Effector memory CD8-positive, alpha-beta T cell (primary cell): ENCODE data around the gene FAM120A.
A peak's percentile ranks its signal among the peaks of the same experiment; 100 is the strongest.

Experiments
- ATAC-seq: fragments of 150-1000 bp; cut with Tn5 transposase; replicated peaks from 2 replicates; pipeline ENCODE4 v1.10.0; 2021; ENCODE audit warnings: mild to moderate bottlenecking, moderate library complexity
- DNase-seq, 3 experiments: peaks; one replicate each; pipeline ENCODE4 v3.0.0; 2021
- H3K27ac Mint-ChIP-seq, 2 donors: one replicate each; pipeline ENCODE4 v1.8.0; 2022; ENCODE audit warnings: mild to moderate bottlenecking in 2 of 2, mixed read lengths in 2 of 2, moderate library complexity in 2 of 2
- H3K27me3 Mint-ChIP-seq, 2 donors: one replicate each; pipeline ENCODE4 v1.8.0; 2022; ENCODE audit warnings: mixed read lengths in 2 of 2
- H3K36me3 Mint-ChIP-seq: one replicate; pipeline ENCODE4 v1.8.0; 2022; ENCODE audit warnings: mild to moderate bottlenecking, moderate library complexity, mixed read lengths; ENCODE audit not compliant: insufficient read depth
- H3K4me1 Mint-ChIP-seq, 2 donors: one replicate each; pipeline ENCODE4 v1.8.0; 2022; ENCODE audit warnings: low read depth in 2 of 2, mixed read lengths in 2 of 2
- H3K4me3 Mint-ChIP-seq, 2 donors: one replicate each; pipeline ENCODE4 v1.8.0; 2022; ENCODE audit warnings: mild to moderate bottlenecking in 2 of 2, mixed read lengths in 2 of 2, moderate library complexity in 2 of 2
- H3K9me3 Mint-ChIP-seq, 2 donors: one replicate each; pipeline ENCODE4 v1.8.0; 2022; ENCODE audit warnings: mixed read lengths in 2 of 2

Gene FAM120A

GRCh38 chr9:93597871-93598646, 146.6 kb downstream of the FAM120A start:
- H3K36me3 Mint-ChIP-seq = peaks cover 7% of the 10 kb centered on the region
- peaks cover 57% of the 10 kb centered on the region in 2 donors for H3K4me1 Mint-ChIP-seq
- peak overlapping the region; percentile 75 to 88 for H3K27ac Mint-ChIP-seq
- ATAC-seq (no peak), DNase-seq (no peak)
- no peaks in the 10 kb centered on the region for H3K27me3 Mint-ChIP-seq
- peak overlapping the region; percentile 36 to 59 for H3K4me3 Mint-ChIP-seq
- H3K9me3 Mint-ChIP-seq = no peaks in the 10 kb centered on the region

DNA sequence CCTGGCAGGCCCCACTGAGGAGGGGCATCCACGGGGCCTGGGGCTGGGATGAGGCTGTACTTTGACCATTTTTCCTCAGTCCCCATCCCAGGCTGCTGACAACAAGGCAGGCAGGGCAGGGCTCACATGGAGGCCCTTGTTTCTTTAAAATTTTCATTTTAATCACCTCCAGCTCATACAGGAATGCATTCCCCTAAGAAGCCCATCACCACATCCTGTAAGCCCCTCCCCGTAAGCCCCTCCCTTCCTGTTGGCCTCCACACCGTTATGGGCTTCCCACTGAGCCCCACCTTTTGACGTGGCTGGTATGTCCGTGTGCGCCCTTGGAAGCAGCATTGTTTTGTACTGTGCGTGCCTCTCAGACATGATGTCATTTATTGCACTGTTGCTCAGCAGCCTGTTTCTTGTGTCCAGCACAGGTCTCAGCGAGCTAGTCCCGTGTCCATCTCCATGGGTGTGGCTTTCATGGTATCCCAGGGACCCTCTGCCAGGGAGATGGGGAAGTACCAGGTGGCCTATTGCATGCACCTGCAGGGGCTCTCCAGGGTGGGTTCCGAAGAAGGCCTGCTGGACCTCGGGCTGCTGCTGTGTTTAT, 147.3 kb downstream of the FAM120A start:
- Mint-ChIP-seq H3K4me3 (peak overlapping the region; percentile 36 to 59), H3K9me3 (no peaks in the 10 kb centered on the region), H3K4me1 (peaks cover 54 to 56% of the 10 kb centered on the region in 2 donors), H3K27me3 (no peaks in the 10 kb centered on the region), H3K27ac (peak overlapping the region; percentile 75 to 88), H3K36me3 (peaks cover 7% of the 10 kb centered on the region)
- peak; percentile 31 for ATAC-seq
- DNase-seq = no peak

GRCh38 chr9:93599571-93600403, 148.3 kb downstream of the FAM120A start:
- no peaks in the 10 kb centered on the region for H3K9me3 Mint-ChIP-seq
- H3K4me1 Mint-ChIP-seq = peaks cover 56 to 57% of the 10 kb centered on the region in 2 donors
- ATAC-seq = peak; percentile 35
- H3K27me3 Mint-ChIP-seq = no peaks in the 10 kb centered on the region
- peak overlapping the region; percentile 75 to 88 for H3K27ac Mint-ChIP-seq
- H3K4me3 Mint-ChIP-seq = peak overlapping the region; percentile 36 to 59
- H3K36me3 Mint-ChIP-seq = peaks cover 7% of the 10 kb centered on the region
- DNase-seq = no peak

- H3K4me1 Mint-ChIP-seq = peaks cover 56 to 59% of the 10 kb centered on the region in 2 donors
- peaks cover 7% of the 10 kb centered on the region for H3K36me3 Mint-ChIP-seq
- DNase-seq = no peak
- no peaks in the 10 kb centered on the region for H3K27me3 Mint-ChIP-seq
- no peaks in the 10 kb centered on the region for H3K9me3 Mint-ChIP-seq
- H3K4me3 Mint-ChIP-seq = peak overlapping the region in 1 of 2 donors; percentile 36
- H3K27ac Mint-ChIP-seq = peak overlapping the region; percentile 29 to 88
- ATAC-seq = peak; percentile 37
Observed at GRCh38 chr9:93600504-93600903, 149.0 kb downstream of the FAM120A start.

- peak overlapping the region in 1 of 2 donors; percentile 30 for H3K4me3 Mint-ChIP-seq
Observed at GRCh38 chr9:93601063-93601462, 149.6 kb downstream of the FAM120A start.

DNA sequence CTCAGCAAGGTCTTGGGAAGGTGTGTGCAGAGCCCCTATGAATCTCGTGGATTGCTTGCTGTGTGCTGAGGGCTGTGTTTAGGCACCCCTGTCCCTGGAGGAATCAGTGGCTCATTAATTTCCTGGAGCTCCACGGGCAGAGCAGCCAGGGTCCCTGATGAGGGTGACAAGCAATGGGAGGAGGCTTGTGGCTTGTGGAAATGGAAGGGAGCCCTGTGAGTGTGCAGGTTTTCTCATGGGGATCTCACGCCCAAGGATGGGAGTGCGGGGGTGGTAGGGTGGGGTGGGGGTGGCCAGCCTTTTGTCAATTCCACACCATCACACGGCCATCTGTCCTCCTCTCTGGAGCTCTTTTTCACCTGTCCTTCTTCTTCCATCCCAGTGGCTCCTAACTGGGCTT, 150.2 kb downstream of the FAM120A start:
- DNase-seq (no peak), ATAC-seq (no peak)
- no peak overlapping the region for H3K4me3 Mint-ChIP-seq
- peak overlapping the region in 1 of 2 donors; percentile 29 for H3K27ac Mint-ChIP-seq
- peaks cover 53 to 56% of the 10 kb centered on the region in 2 donors for H3K4me1 Mint-ChIP-seq
- no peaks in the 10 kb centered on the region for H3K9me3 Mint-ChIP-seq
- peaks cover 9% of the 10 kb centered on the region for H3K36me3 Mint-ChIP-seq
- no peaks in the 10 kb centered on the region for H3K27me3 Mint-ChIP-seq

More at GRCh38 chr9:93601063-93601462, 149.6 kb downstream of the FAM120A start:
- ATAC-seq (no peak), DNase-seq (no peak)
- Mint-ChIP-seq H3K27me3 (no peaks in the 10 kb centered on the region), H3K27ac (peak overlapping the region; percentile 29 to 88), H3K4me1 (peaks cover 52 to 54% of the 10 kb centered on the region in 2 donors), H3K9me3 (no peaks in the 10 kb centered on the region), H3K36me3 (peaks cover 7% of the 10 kb centered on the region)

DNA sequence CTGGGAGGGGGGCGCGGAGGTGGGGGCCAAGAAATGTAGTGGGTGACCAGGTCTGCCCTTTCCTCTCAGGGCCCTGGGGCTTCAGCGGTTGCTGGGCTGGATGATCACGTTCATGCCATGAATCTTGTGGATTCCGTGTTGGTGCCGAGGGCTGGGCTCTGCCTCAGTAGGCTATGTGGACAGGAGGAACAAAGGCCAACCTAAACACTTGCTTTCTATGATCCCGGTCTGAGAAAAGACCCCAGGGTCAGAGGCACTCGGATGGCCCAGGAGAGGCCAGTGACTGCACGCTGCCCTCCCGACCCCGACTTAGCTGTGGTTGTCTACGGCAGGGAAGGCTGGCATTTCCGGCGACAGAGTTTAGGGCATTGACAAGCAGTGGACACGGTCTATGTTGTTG, 151.5 kb downstream of the FAM120A start:
- Mint-ChIP-seq H3K4me1 (peaks cover 43 to 53% of the 10 kb centered on the region in 2 donors), H3K9me3 (no peaks in the 10 kb centered on the region)

DNA sequence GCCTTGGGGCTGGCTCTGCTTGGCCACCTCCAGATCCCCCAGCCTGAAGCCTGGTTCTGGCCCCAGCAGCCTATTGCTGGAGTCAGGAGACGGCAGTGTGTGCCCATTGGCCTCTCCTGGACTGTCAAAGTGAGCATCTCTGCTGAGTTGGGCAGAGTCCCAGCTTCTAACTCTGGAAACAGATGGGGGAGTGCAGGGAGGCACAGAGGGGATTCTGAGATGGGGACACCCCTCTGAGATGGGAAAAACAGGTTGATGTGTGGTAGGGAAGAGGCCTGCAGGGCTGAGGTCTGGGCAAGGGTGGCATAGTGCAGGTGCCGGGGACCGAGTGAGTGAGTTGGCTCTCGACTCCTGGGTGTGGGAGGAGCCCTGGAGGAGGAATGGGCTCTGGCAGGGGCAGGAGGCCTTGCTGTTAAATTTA, 152.4 kb downstream of the FAM120A start:
- Mint-ChIP-seq H3K27me3 (no peaks in the 10 kb centered on the region), H3K4me1 (peaks cover 37 to 47% of the 10 kb centered on the region in 2 donors), H3K9me3 (no peaks in the 10 kb centered on the region), H3K4me3 (no peak overlapping the region), H3K27ac (peak overlapping the region in 1 of 2 donors; percentile 55), H3K36me3 (peaks cover 5% of the 10 kb centered on the region)
- DNase-seq (no peak), ATAC-seq (no peak)

More for the DNA sequence above, 151.5 kb downstream of the FAM120A start:
- Mint-ChIP-seq H3K27ac (peak overlapping the region in 1 of 2 donors; percentile 29), H3K27me3 (no peaks in the 10 kb centered on the region), H3K4me3 (no peak overlapping the region), H3K36me3 (peaks cover 7% of the 10 kb centered on the region)
- no peak for DNase-seq
- no peak for ATAC-seq

DNA sequence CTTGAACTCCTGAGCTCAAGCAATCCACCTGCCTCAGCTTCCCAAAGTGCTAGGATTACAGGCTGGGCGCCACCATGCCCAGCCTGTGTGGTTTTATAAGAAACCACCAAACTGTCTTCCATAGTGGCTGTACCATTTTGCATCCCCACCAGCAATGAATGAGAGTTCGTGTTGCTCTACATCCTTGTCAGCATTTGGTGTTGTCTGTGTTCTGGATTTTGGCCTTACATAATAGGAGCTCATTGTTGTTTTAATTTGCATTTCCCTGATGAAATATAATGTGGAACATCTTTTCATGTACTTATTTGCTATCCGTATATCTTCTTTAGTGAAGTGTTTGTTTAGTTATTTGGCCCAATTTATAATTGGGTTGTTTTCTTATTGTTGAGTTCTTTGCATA, 154.7 kb downstream of the FAM120A start:
- no peaks in the 10 kb centered on the region for H3K27me3 Mint-ChIP-seq
- ATAC-seq (no peak), DNase-seq (no peak)
- H3K9me3 Mint-ChIP-seq = peaks cover 7 to 10% of the 10 kb centered on the region in 2 donors
- H3K36me3 Mint-ChIP-seq = peaks cover 5% of the 10 kb centered on the region
- no peak overlapping the region for H3K27ac Mint-ChIP-seq
- H3K4me3 Mint-ChIP-seq = no peak overlapping the region
- H3K4me1 Mint-ChIP-seq = peaks cover 17 to 28% of the 10 kb centered on the region in 2 donors

DNA sequence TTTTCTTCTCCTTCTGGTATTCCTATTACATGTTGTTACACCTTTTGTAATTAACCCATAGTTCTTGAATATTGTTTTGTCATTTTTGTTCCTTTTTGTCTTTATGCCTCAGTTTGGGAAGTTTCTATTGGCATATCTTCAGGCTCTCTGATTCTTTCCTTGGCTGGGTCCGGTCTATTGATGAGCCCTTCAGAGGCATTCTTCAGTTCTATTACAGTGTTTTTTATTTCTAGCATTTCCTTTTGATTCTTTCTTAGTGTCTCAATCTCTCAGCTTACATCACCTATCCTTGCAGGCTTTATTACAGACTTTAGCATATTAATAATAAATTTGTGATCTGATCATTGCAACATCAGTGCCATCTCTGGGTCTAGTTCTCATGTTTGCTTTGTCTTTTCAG, 158.7 kb downstream of the FAM120A start:
- Mint-ChIP-seq H3K27ac (no peak overlapping the region), H3K4me1 (peaks cover 15 to 34% of the 10 kb centered on the region in 2 donors), H3K36me3 (peaks cover 2% of the 10 kb centered on the region), H3K9me3 (peaks cover 7 to 10% of the 10 kb centered on the region in 2 donors), H3K27me3 (no peaks in the 10 kb centered on the region), H3K4me3 (no peak overlapping the region)
- no peak for ATAC-seq
- no peak for DNase-seq

- no peak overlapping the region for H3K4me3 Mint-ChIP-seq
- H3K4me1 Mint-ChIP-seq = peaks cover 11 to 23% of the 10 kb centered on the region in 2 donors
- H3K27me3 Mint-ChIP-seq = no peaks in the 10 kb centered on the region
- DNase-seq (no peak), ATAC-seq (no peak)
- no peaks in the 10 kb centered on the region for H3K36me3 Mint-ChIP-seq
- peaks cover 7 to 10% of the 10 kb centered on the region in 2 donors for H3K9me3 Mint-ChIP-seq
- H3K27ac Mint-ChIP-seq = peak overlapping the region in 1 of 2 donors; percentile 39
Observed at GRCh38 chr9:93612052-93612795, 160.7 kb downstream of the FAM120A start.

GRCh38 chr9:93612796-93613154, 161.3 kb downstream of the FAM120A start:
- Mint-ChIP-seq H3K27ac (peak overlapping the region in 1 of 2 donors; percentile 39), H3K4me1 (peaks cover 11 to 20% of the 10 kb centered on the region in 2 donors), H3K9me3 (peaks cover 7 to 10% of the 10 kb centered on the region in 2 donors), H3K27me3 (no peaks in the 10 kb centered on the region), H3K36me3 (no peaks in the 10 kb centered on the region), H3K4me3 (no peak overlapping the region)
- ATAC-seq (no peak), DNase-seq (no peak)

- peaks cover 7 to 10% of the 10 kb centered on the region in 2 donors for H3K9me3 Mint-ChIP-seq
- peak overlapping the region in 1 of 2 donors; percentile 39 for H3K27ac Mint-ChIP-seq
- H3K27me3 Mint-ChIP-seq = no peaks in the 10 kb centered on the region
- DNase-seq = no peak
- no peak overlapping the region for H3K4me3 Mint-ChIP-seq
- no peaks in the 10 kb centered on the region for H3K36me3 Mint-ChIP-seq
- peaks cover 11 to 19% of the 10 kb centered on the region in 2 donors for H3K4me1 Mint-ChIP-seq
- no peak for ATAC-seq
Observed at GRCh38 chr9:93613174-93613573, 161.7 kb downstream of the FAM120A start.
